Measurements from ENCODE around the gene S100A3. TPM values are rescaled to one million over a fixed set of nuclear protein-coding genes. Genes with fewer than 3 reads are reported as not detected.
"Not testable (repeated sequence)": the region's sequence is repeated elsewhere in the genome, so short reads cannot be mapped to it uniquely, and the experiment has no call there.

S100A3 gene
- total RNA-seq (1.8 TPM in 1 of 2 replicates, not detected in the other), polyA plus RNA-seq (0.42 and 0.86 TPM in 2 replicates)

- peak; percentile 41 for TF ChIP-seq CTCF (IDR thresholded peaks at IDR 0.05; ENCODE audit: low read depth, low read length)
- Histone ChIP-seq H3K27me3 (no peaks in the 10 kb centered on the region), H3K4me1 (ENCODE audit: low read depth) (peaks cover 34% of the 10 kb centered on the region), H3K4me3 (no peak within 1 kb of the TSS), H3K9me3 (ENCODE audit: low read depth) (no peaks in the 10 kb centered on the region), H3K27ac (no peak within 1 kb of the TSS), H3K36me3 (no peaks in the 10 kb centered on the region)
- peak in 1 of 2 donors; percentile 90 for DNase-seq (ENCODE audit: low read depth in 1 of 2, low spot score in 1 of 2)
Observed at GRCh38 chr1:153548722-153549688, at the start of gene S100A3. S100A3 (minus strand) TSS chr1:153549258; CDS start chr1:153548485, 773 bp downstream.

- H3K27me3 ChIP-seq, result no peaks in the 10 kb centered on the region
- DNase-seq (ENCODE audit: low read depth in 1 of 2, low spot score in 1 of 2), result peak in 1 of 2 donors; percentile 75
- H3K4me1 ChIP-seq (ENCODE audit: low read depth), result no peaks in the 10 kb centered on the region
- H3K36me3 ChIP-seq, result no peaks in the 10 kb centered on the region
- no peak overlapping the region for H3K4me3 ChIP-seq
- TF ChIP-seq CTCF (IDR thresholded peaks at IDR 0.05; ENCODE audit: low read depth, low read length), result no peak
- H3K27ac ChIP-seq, result no peak overlapping the region
- H3K9me3 ChIP-seq (ENCODE audit: low read depth), result no peaks in the 10 kb centered on the region
Observed at GRCh38 chr1:153598309-153599172, 49.5 kb upstream of the S100A3 start.

DNA sequence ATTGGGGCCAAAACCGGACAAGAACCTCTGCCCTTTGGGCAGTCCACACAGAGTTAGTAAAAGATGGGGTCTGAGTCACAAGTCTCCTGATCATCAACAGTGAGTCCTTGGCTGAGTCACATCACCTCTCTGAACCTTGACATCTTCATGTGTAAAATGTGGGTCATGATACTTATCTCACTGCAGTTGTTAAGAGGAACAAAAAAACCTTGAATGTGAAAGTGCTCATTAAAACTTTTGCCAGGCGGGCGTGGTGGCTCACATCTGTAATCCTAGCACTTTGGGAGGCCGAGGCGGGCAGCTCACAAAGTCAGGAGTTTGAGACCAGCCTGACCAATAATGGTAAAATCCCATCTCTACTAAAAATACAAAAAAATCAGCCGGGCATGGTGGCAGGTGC, 48.1 kb upstream of the S100A3 start:
- no peaks in the 10 kb centered on the region for H3K4me1 ChIP-seq (ENCODE audit: low read depth)
- no peak overlapping the region for H3K4me3 ChIP-seq
- TF ChIP-seq CTCF (IDR thresholded peaks at IDR 0.05; ENCODE audit: low read depth, low read length), result no peak
- H3K27ac ChIP-seq, result no peak overlapping the region
- DNase-seq (ENCODE audit: low read depth in 1 of 2, low spot score in 1 of 2), result no peak
- no peaks in the 10 kb centered on the region for H3K27me3 ChIP-seq
- no peaks in the 10 kb centered on the region for H3K36me3 ChIP-seq
- H3K9me3 ChIP-seq (ENCODE audit: low read depth), result no peaks in the 10 kb centered on the region

DNA sequence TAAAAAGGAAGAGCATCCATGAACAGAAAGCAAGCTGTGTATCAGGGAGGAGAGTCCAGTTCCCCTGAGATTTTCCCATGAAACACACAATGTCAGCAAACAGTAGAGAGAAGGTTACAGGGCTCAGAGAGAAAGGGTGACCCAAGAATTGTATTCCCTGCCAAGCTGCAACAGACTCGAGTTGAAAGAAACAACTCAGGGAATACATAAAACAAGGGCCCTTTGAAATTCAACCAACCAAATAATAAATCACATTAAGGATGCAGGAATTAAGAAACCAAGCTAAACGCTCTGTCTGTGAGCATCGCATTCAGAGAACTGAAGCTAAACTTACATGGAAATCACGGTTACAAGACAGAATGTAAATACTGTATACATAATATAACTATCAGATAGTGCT, 43.7 kb upstream of the S100A3 start:
- no peak for TF ChIP-seq CTCF (IDR thresholded peaks at IDR 0.05; ENCODE audit: low read depth, low read length)
- H3K27ac ChIP-seq, result no peak overlapping the region

GRCh38 chr1:153588482-153588881, 39.4 kb upstream of the S100A3 start:
- no peak for DNase-seq (ENCODE audit: low read depth in 1 of 2, low spot score in 1 of 2)
- Histone ChIP-seq H3K27ac (no peak overlapping the region), H3K9me3 (ENCODE audit: low read depth) (no peaks in the 10 kb centered on the region), H3K4me3 (no peak overlapping the region), H3K27me3 (no peaks in the 10 kb centered on the region), H3K4me1 (ENCODE audit: low read depth) (peaks cover 8% of the 10 kb centered on the region), H3K36me3 (no peaks in the 10 kb centered on the region)
- TF ChIP-seq CTCF (IDR thresholded peaks at IDR 0.05; ENCODE audit: low read depth, low read length), result no peak

More for the DNA sequence above, 43.7 kb upstream of the S100A3 start:
- no peaks in the 10 kb centered on the region for H3K9me3 ChIP-seq (ENCODE audit: low read depth)
- no peaks in the 10 kb centered on the region for H3K4me1 ChIP-seq (ENCODE audit: low read depth)
- H3K4me3 ChIP-seq, result no peak overlapping the region
- no peaks in the 10 kb centered on the region for H3K27me3 ChIP-seq
- H3K36me3 ChIP-seq, result no peaks in the 10 kb centered on the region
- no peak for DNase-seq (ENCODE audit: low read depth in 1 of 2, low spot score in 1 of 2)

- not testable (repeated sequence) for H3K4me1 ChIP-seq (ENCODE audit: low read depth); H3K4me3 ChIP-seq; H3K27me3 ChIP-seq; H3K36me3 ChIP-seq; H3K9me3 ChIP-seq (ENCODE audit: low read depth); H3K27ac ChIP-seq; DNase-seq (ENCODE audit: low read depth in 1 of 2, low spot score in 1 of 2)
Observed at GRCh38 chr1:153588033-153588432, 39.0 kb upstream of the S100A3 start.
